HEK293 (cell line): ENCODE measurements around the gene ATP5IF1.

Experiments
- FEZF1 ChIP-seq: fragments of 450-650 bp; formaldehyde crosslinking; IDR thresholded peaks from 2 replicates; pipeline ENCODE4 v1.5.1; 2016; ENCODE audit warnings: missing biosample characterization, missing genetic modification characterization
- GLI4 ChIP-seq: fragments of 450-650 bp; formaldehyde crosslinking; IDR thresholded peaks from 2 replicates; pipeline ENCODE4 v1.5.1; 2016; ENCODE audit warnings: missing biosample characterization, missing genetic modification characterization
- GLIS1 ChIP-seq: fragments of 450-650 bp; formaldehyde crosslinking; IDR thresholded peaks from 2 replicates; pipeline ENCODE4 v1.5.1; 2016; ENCODE audit warnings: missing biosample characterization, missing genetic modification characterization
- KLF8 ChIP-seq: fragments of 450-650 bp; formaldehyde crosslinking; IDR thresholded peaks from 2 replicates; pipeline ENCODE4 v1.5.1; 2016; ENCODE audit warnings: missing biosample characterization, missing genetic modification characterization
- MYNN ChIP-seq: fragments of 450-650 bp; formaldehyde crosslinking; IDR thresholded peaks from 2 replicates; pipeline ENCODE4 v1.5.1; 2016; ENCODE audit warnings: missing biosample characterization, missing genetic modification characterization, borderline replicate concordance
- SP3 ChIP-seq: fragments of 450-650 bp; formaldehyde crosslinking; IDR thresholded peaks from 2 replicates; pipeline ENCODE4 v1.5.1; 2016; ENCODE audit warnings: missing biosample characterization, missing genetic modification characterization
- SP7 ChIP-seq: fragments of 450-650 bp; formaldehyde crosslinking; IDR thresholded peaks from 2 replicates; pipeline ENCODE4 v1.5.1; 2016; ENCODE audit warnings: missing biosample characterization, missing genetic modification characterization
- TRIM28 ChIP-seq: IDR thresholded peaks from 2 replicates; pipeline ENCODE4 v1.6.1; 2011; ENCODE audit warnings: low read length, control low read depth, borderline replicate concordance
- ZBTB17 ChIP-seq: fragments of 450-650 bp; formaldehyde crosslinking; IDR thresholded peaks from 2 replicates; pipeline ENCODE4 v1.5.1; 2016; ENCODE audit warnings: missing biosample characterization, missing genetic modification characterization
- ZBTB20 ChIP-seq: fragments of 450-650 bp; formaldehyde crosslinking; IDR thresholded peaks from 2 replicates; pipeline ENCODE4 v1.5.1; 2016; ENCODE audit warnings: missing biosample characterization, missing genetic modification characterization
- ZBTB26 ChIP-seq: fragments of 450-650 bp; formaldehyde crosslinking; optimal IDR thresholded peaks from 2 replicates; pipeline ENCODE3; 2016; ENCODE audit warnings: missing biosample characterization, mild to moderate bottlenecking, missing genetic modification characterization
- ZBTB7A ChIP-seq: fragments of 450-650 bp; formaldehyde crosslinking; IDR thresholded peaks from 2 replicates; pipeline ENCODE4 v1.5.1; 2016; ENCODE audit warnings: low read depth, missing biosample characterization, missing genetic modification characterization
- ZEB2 ChIP-seq: fragments of 450-650 bp; formaldehyde crosslinking; IDR thresholded peaks from 2 replicates; pipeline ENCODE4 v1.5.1; 2016; ENCODE audit warnings: missing biosample characterization, missing genetic modification characterization
- ZFHX2 ChIP-seq: fragments of 450-650 bp; formaldehyde crosslinking; conservative IDR thresholded peaks from 2 replicates; pipeline ENCODE4 v1.5.1; 2016; ENCODE audit warnings: missing biosample characterization, missing genetic modification characterization
- ZFP69B ChIP-seq: fragments of 450-650 bp; formaldehyde crosslinking; IDR thresholded peaks from 2 replicates; pipeline ENCODE4 v1.5.1; 2016; ENCODE audit warnings: missing biosample characterization, missing genetic modification characterization
- ZIC2 ChIP-seq: fragments of 450-650 bp; formaldehyde crosslinking; IDR thresholded peaks from 2 replicates; pipeline ENCODE4 v1.5.1; 2016; ENCODE audit warnings: missing biosample characterization, missing genetic modification characterization
- ZNF133 ChIP-seq: fragments of 450-650 bp; formaldehyde crosslinking; IDR thresholded peaks from 2 replicates; pipeline ENCODE4 v1.5.1; 2016; ENCODE audit warnings: missing biosample characterization, missing genetic modification characterization
- ZNF146 ChIP-seq: fragments of 450-650 bp; formaldehyde crosslinking; IDR thresholded peaks from 2 replicates; pipeline ENCODE4 v1.5.1; 2016; ENCODE audit warnings: missing biosample characterization, missing genetic modification characterization
- ZNF324 ChIP-seq: fragments of 450-650 bp; formaldehyde crosslinking; IDR thresholded peaks from 2 replicates; pipeline ENCODE4 v1.5.1; 2016; ENCODE audit warnings: missing biosample characterization, missing genetic modification characterization
- ZNF335 ChIP-seq: fragments of 450-650 bp; formaldehyde crosslinking; conservative IDR thresholded peaks from 2 replicates; pipeline ENCODE4 v1.5.1; 2016; ENCODE audit warnings: missing biosample characterization, missing genetic modification characterization
- ZNF366 ChIP-seq: fragments of 450-650 bp; formaldehyde crosslinking; conservative IDR thresholded peaks from 2 replicates; pipeline ENCODE4 v1.5.1; 2016; ENCODE audit warnings: missing biosample characterization, missing genetic modification characterization
- ZNF391 ChIP-seq: fragments of 450-650 bp; formaldehyde crosslinking; IDR thresholded peaks from 2 replicates; pipeline ENCODE4 v1.5.1; 2016; ENCODE audit warnings: low read depth, missing biosample characterization, missing genetic modification characterization, borderline replicate concordance
- ZNF423 ChIP-seq: fragments of 450-650 bp; formaldehyde crosslinking; IDR thresholded peaks from 2 replicates; pipeline ENCODE4 v1.5.1; 2016; ENCODE audit warnings: missing biosample characterization, missing genetic modification characterization
- ZNF501 ChIP-seq: fragments of 450-650 bp; formaldehyde crosslinking; IDR thresholded peaks from 2 replicates; pipeline ENCODE4 v1.5.1; 2016; ENCODE audit warnings: missing biosample characterization, missing genetic modification characterization
- ZNF521 ChIP-seq: fragments of 450-650 bp; formaldehyde crosslinking; IDR thresholded peaks from 2 replicates; pipeline ENCODE4 v1.5.1; 2017; ENCODE audit warnings: missing biosample characterization, mild to moderate bottlenecking, missing genetic modification characterization
- ZNF555 ChIP-seq: fragments of 450-650 bp; formaldehyde crosslinking; conservative IDR thresholded peaks from 2 replicates; pipeline ENCODE4 v1.5.1; 2017; ENCODE audit warnings: missing biosample characterization, mild to moderate bottlenecking, missing genetic modification characterization, inconsistent platforms
- ZNF561 ChIP-seq: fragments of 450-650 bp; IDR thresholded peaks from 2 replicates; pipeline ENCODE4 v1.5.1; 2018; ENCODE audit warnings: missing biosample characterization, missing genetic modification characterization, borderline replicate concordance
- ZNF629 ChIP-seq: fragments of 450-650 bp; formaldehyde crosslinking; IDR thresholded peaks from 2 replicates; pipeline ENCODE4 v1.5.1; 2017; ENCODE audit warnings: missing biosample characterization, missing genetic modification characterization
- ZNF76 ChIP-seq: fragments of 450-650 bp; formaldehyde crosslinking; IDR thresholded peaks from 2 replicates; pipeline ENCODE4; 2016; ENCODE audit warnings: low read depth, missing biosample characterization, missing genetic modification characterization, borderline replicate concordance
- ZNF792 ChIP-seq: fragments of 450-650 bp; formaldehyde crosslinking; IDR thresholded peaks from 2 replicates; pipeline ENCODE4 v1.5.1; 2016; ENCODE audit warnings: missing biosample characterization, missing genetic modification characterization
- ZSCAN30 ChIP-seq: fragments of 450-650 bp; IDR thresholded peaks from 2 replicates; pipeline ENCODE4 v1.5.1; 2018; ENCODE audit warnings: missing biosample characterization, mild to moderate bottlenecking, missing genetic modification characterization, moderate library complexity
- ZXDB ChIP-seq: fragments of 450-650 bp; formaldehyde crosslinking; IDR thresholded peaks from 2 replicates; pipeline ENCODE4 v1.5.1; 2016; ENCODE audit warnings: missing biosample characterization, missing genetic modification characterization
- TF ChIP-seq, protein P1 (sequence below): fragments of 450-650 bp; IDR thresholded peaks from 2 replicates; pipeline ENCODE4 v1.5.1; 2018; ENCODE audit warnings: missing biosample characterization, mild to moderate bottlenecking, missing genetic modification characterization
- TF ChIP-seq, protein P2 (sequence below): fragments of 450-650 bp; formaldehyde crosslinking; IDR thresholded peaks from 2 replicates; pipeline ENCODE4 v1.5.1; 2016; ENCODE audit warnings: missing biosample characterization, missing genetic modification characterization

The ATP5IF1 gene

DNA sequence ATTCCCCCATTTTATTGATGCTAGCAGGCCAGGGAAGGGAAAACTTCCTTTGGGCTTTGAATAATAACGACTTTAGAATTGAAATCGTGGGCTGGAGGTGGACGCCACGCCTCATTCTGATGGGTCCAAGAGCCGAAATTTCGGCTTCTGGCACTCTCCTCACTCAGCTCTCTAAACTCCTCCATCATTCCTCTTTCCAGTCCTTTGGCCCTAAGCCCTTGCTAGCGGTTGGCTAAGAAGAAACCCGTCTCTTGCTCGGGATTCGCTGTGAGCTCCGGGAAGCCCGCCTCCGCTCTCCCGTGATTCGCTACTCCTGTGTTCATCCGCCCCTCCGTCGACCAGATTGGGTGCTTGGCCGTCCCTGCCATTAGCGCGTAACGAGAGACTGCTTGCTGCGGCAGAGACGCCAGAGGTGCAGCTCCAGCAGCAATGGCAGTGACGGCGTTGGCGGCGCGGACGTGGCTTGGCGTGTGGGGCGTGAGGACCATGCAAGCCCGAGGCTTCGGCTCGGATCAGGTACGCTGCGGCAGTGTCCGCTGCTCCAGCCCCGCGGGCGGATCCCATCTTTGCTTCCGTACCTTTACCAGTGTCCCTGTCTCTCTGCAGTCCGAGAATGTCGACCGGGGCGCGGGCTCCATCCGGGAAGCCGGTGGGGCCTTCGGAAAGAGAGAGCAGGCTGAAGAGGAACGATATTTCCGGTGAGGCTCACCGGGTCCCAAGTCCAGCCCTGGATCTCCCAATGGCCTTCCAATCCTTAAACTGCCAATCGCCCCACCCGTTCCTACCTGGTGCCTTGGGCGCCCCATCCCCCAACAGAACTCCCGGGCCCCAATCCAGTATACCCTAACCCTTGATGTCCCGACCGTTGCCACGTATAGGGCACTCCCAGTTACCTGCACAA, at the start of gene ATP5IF1 (continued):
- TF ChIP-seq, protein P1, sequence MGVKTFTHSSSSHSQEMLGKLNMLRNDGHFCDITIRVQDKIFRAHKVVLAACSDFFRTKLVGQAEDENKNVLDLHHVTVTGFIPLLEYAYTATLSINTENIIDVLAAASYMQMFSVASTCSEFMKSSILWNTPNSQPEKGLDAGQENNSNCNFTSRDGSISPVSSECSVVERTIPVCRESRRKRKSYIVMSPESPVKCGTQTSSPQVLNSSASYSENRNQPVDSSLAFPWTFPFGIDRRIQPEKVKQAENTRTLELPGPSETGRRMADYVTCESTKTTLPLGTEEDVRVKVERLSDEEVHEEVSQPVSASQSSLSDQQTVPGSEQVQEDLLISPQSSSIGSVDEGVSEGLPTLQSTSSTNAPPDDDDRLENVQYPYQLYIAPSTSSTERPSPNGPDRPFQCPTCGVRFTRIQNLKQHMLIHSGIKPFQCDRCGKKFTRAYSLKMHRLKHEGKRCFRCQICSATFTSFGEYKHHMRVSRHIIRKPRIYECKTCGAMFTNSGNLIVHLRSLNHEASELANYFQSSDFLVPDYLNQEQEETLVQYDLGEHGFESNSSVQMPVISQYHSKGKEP (tag by site-specific recombination) = peak; percentile 41; the same call in 1 of the 2 replicates
- TF ChIP-seq SP3 (tag by site-specific recombination) (peak; percentile 59; the same call in 1 of the 2 replicates), ZBTB17 (peak; percentile 86), ZNF146 (no peak; the same call in 1 of the 2 replicates), ZNF521 (tag by site-specific recombination) (no peak), MYNN (no peak), GLI4 (tag by site-specific recombination) (no peak), ZNF391 (tag by site-specific recombination) (0 out of 2 replicates have a peak, but pooled peaks have one; percentile 23), ZEB2 (tag by site-specific recombination) (0 out of 2 replicates have a peak, but pooled peaks have one; percentile 39), ZNF366 (tag by site-specific recombination) (peak; percentile 92), ZNF792 (tag by site-specific recombination) (peak; percentile 81; the same call in 1 of the 2 replicates), ZNF555 (no peak), ZNF423 (tag by site-specific recombination) (no peak), ZXDB (tag by site-specific recombination) (peak; percentile 19), GLIS1 (tag by site-specific recombination) (peak; percentile 35; the same call in 1 of the 2 replicates), ZNF324 (tag by site-specific recombination) (0 out of 2 replicates have a peak, but pooled peaks have one; percentile 40), ZIC2 (peak; percentile 50), SP7 (tag by site-specific recombination) (peak; percentile 66), ZNF76 (tag by site-specific recombination) (peak; percentile 16; the same call in 1 of the 2 replicates), ZFP69B (tag by site-specific recombination) (peak; percentile 75), ZBTB26 (tag by site-specific recombination) (peak; percentile 52), ZSCAN30 (tag by site-specific recombination) (peak; percentile 38; the same call in 1 of the 2 replicates), ZFHX2 (tag by site-specific recombination) (peak; percentile 38; the same call in 1 of the 2 replicates), ZNF561 (tag by site-specific recombination) (peak; percentile 47; the same call in 1 of the 2 replicates), ZBTB7A (tag by site-specific recombination) (0 out of 2 replicates have a peak, but pooled peaks have one; percentile 61), ZNF133 (tag by site-specific recombination) (no peak), KLF8 (tag by site-specific recombination) (peak; percentile 15; the same call in 1 of the 2 replicates), ZBTB20 (peak; percentile 75; the same call in 1 of the 2 replicates), ZNF335 (tag by site-specific recombination) (peak; percentile 59), ZNF629 (tag by site-specific recombination) (peak; percentile 19; the same call in 1 of the 2 replicates), FEZF1 (no peak), TRIM28 (peak; percentile 32; the same call in 1 of the 2 replicates), ZNF501 (peak; percentile 95)
- TF ChIP-seq, protein P2, sequence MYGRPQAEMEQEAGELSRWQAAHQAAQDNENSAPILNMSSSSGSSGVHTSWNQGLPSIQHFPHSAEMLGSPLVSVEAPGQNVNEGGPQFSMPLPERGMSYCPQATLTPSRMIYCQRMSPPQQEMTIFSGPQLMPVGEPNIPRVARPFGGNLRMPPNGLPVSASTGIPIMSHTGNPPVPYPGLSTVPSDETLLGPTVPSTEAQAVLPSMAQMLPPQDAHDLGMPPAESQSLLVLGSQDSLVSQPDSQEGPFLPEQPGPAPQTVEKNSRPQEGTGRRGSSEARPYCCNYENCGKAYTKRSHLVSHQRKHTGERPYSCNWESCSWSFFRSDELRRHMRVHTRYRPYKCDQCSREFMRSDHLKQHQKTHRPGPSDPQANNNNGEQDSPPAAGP (tag by site-specific recombination) = peak; percentile 56; the same call in 1 of the 2 replicates
